Bronchial epithelial cell (primary cell): ENCODE measurements around the gene TET3. TPM values are rescaled to one million over a fixed set of nuclear protein-coding genes. Genes with fewer than 3 reads are reported as not detected.

Experiments
- DNase-seq: peaks from one replicate; pipeline ENCODE4 v3.0.0-alpha.2; 2010; ENCODE audit warnings: low read depth
- FAIRE-seq: peaks from 2 replicates; lab custom pipeline; 2011; peaks lifted over from hg19 to GRCh38; lab: Jason Lieb, UNC
- H3K27me3 ChIP-seq: 2 replicates; pipeline ENCODE4 v1.5.1; 2011; ENCODE audit warnings: low read length; ENCODE audit not compliant: control insufficient read depth, insufficient read depth
- H3K36me3 ChIP-seq: 2 replicates; pipeline ENCODE4 v1.5.1; 2011; ENCODE audit warnings: low read length; ENCODE audit not compliant: control insufficient read depth, insufficient read depth
- H3K4me3 ChIP-seq: 2 replicates; pipeline ENCODE4 v1.5.1; 2011; ENCODE audit warnings: mild to moderate bottlenecking, low read depth, low read length, control low read depth
- total RNA-seq: library from RNA; depleted of rRNA; stranded (reverse); fragments of >200 nt; gene quantifications from 2 replicates; pipeline ENCODE4 v1.2.1, GENCODE V29; 2014
- TF ChIP-seq, protein P1 (sequence below): IDR thresholded peaks from 2 replicates; pipeline ENCODE4 v1.5.1; 2011; ENCODE audit warnings: mild to moderate bottlenecking, moderate library complexity, low read length, control low read depth, inconsistent platforms; ENCODE audit not compliant: insufficient read depth, severe bottlenecking

TET3 gene
- total RNA-seq, 1 donor from 2014 or later: 5.3 TPM

- no peak for FAIRE-seq
- Histone ChIP-seq H3K27me3 (no peaks in the 10 kb centered on the region), H3K36me3 (peaks cover 3% of the 10 kb centered on the region), H3K4me3 (no peak overlapping the region)
- peak; percentile 98 for DNase-seq
- TF ChIP-seq, protein P1, sequence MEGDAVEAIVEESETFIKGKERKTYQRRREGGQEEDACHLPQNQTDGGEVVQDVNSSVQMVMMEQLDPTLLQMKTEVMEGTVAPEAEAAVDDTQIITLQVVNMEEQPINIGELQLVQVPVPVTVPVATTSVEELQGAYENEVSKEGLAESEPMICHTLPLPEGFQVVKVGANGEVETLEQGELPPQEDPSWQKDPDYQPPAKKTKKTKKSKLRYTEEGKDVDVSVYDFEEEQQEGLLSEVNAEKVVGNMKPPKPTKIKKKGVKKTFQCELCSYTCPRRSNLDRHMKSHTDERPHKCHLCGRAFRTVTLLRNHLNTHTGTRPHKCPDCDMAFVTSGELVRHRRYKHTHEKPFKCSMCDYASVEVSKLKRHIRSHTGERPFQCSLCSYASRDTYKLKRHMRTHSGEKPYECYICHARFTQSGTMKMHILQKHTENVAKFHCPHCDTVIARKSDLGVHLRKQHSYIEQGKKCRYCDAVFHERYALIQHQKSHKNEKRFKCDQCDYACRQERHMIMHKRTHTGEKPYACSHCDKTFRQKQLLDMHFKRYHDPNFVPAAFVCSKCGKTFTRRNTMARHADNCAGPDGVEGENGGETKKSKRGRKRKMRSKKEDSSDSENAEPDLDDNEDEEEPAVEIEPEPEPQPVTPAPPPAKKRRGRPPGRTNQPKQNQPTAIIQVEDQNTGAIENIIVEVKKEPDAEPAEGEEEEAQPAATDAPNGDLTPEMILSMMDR: no peak
Observed at GRCh38 chr2:74010087-74010541, 25.4 kb downstream of the TET3 start.

DNA sequence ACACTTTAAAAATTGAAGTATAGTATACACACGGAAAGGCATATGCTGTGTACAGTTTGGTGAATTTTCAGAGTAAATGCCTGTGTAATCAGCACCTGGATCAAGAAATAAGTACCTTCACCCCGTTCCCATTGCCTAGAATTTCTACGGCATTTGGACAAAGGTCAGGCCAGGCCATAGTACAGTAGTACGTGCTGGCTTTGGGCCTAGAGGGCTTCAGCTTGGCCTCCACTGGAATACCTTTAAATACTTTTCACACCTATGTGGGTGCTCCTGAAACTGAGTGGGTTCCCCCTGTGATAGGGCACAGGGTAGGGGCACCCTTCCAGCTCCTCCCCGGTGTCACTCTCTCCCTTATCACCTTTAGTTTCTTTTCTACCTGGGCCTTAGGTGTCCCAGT is 26.5 kb downstream of the TET3 start:
- no peak for FAIRE-seq

GRCh38 chr2:74014813-74015212 is 30.1 kb downstream of the TET3 start:
- no peak for FAIRE-seq
- Histone ChIP-seq H3K4me3 (no peak overlapping the region), H3K36me3 (no peaks in the 10 kb centered on the region), H3K27me3 (no peaks in the 10 kb centered on the region)
- DNase-seq: no peak
- TF ChIP-seq, protein P1: no peak

More for the DNA sequence above, 26.5 kb downstream of the TET3 start:
- TF ChIP-seq, protein P1: no peak
- H3K27me3 ChIP-seq: no peaks in the 10 kb centered on the region
- H3K4me3 ChIP-seq: no peak overlapping the region
- peaks cover 3% of the 10 kb centered on the region for H3K36me3 ChIP-seq
- DNase-seq: no peak

DNA sequence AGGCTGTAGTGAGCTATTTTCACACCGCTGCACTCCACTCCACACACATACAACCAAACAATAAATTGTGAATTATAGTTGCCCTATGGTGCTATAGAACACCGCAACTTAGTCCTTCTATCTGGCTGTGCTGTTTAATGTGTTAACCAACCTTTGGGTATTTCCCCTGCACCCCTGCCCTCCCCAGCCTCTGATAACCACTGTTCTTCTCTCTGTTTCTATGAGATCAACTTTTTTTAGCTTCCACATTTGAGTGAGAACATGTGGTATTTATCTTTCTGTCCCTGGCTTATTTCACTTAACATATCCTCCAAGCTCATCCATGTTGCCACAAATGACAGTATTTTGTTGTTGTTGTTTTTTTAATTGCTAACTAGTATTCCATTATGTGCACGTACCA is 32.5 kb downstream of the TET3 start:
- Histone ChIP-seq H3K36me3 (no peaks in the 10 kb centered on the region), H3K27me3 (no peaks in the 10 kb centered on the region), H3K4me3 (no peak overlapping the region)
- no peak for FAIRE-seq
- no peak for DNase-seq
- TF ChIP-seq, protein P1: no peak

DNA sequence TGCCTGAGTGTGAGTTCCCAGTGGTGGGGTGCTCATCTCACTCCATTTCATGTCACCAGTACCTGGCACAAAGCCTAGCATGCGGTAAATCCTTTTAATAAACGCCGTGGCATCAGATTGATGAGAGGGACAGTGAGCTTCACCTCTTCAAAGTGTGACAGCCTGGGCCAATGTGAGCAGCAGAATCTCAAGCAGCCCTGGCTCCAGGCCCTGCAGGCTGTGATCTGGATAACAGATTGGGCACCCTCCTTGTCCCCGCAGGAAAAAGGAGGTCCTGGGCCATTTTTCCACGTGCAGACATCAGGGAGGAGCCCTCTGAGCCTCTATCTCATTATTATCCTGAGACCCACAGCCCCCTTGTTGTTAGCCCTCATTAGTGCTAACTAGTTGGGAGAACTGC is 34.8 kb downstream of the TET3 start:
- TF ChIP-seq, protein P1: no peak
- FAIRE-seq: no peak
- H3K4me3 ChIP-seq: no peak overlapping the region
- H3K36me3 ChIP-seq: no peaks in the 10 kb centered on the region
- DNase-seq: no peak
- no peaks in the 10 kb centered on the region for H3K27me3 ChIP-seq

- TF ChIP-seq, protein P1: no peak
- DNase-seq (no peak), FAIRE-seq (no peak)
- Histone ChIP-seq H3K4me3 (no peak overlapping the region), H3K36me3 (no peaks in the 10 kb centered on the region), H3K27me3 (no peaks in the 10 kb centered on the region)
Observed at GRCh38 chr2:74020702-74021406, 36.1 kb downstream of the TET3 start.
